ENCODE data around the gene LYZL1. TPM values are rescaled to one million over a fixed set of nuclear protein-coding genes. Genes with fewer than 3 reads are reported as not detected.
"Not testable (repeated sequence)": the region's sequence is repeated elsewhere in the genome, so short reads cannot be mapped to it uniquely, and the experiment has no call there.

Gene LYZL1
- total RNA-seq, 2 donors from 2014 or later = not detected

DNA sequence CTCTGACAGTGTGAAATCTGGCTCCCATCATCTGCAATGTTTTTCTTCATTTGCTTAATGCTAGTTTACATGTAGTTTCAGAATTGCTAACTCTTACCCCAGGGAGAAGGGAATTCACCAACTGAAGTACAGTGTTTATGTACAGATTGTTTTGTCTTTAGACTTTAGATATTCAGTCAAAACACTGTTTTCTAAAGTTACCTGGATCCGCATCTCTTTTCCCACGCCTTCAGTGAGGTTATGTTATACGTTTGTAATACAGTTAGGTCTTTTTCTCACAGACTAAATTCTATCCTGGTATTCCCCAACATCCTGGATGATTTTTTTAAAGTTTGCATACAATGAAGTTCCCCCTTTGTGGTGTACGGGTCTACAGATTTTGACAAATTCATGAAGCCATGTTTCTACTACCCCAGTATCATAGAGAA, 3.2 kb upstream of the LYZL1 start:
- Mint-ChIP-seq H3K27ac (no peak overlapping the region), H3K9me3 (no peaks in the 10 kb centered on the region), H3K36me3 (no peaks in the 10 kb centered on the region)
- DNase-seq (ENCODE audit: low spot score in 2 of 2) = no peak
- no peak for ATAC-seq

DNA sequence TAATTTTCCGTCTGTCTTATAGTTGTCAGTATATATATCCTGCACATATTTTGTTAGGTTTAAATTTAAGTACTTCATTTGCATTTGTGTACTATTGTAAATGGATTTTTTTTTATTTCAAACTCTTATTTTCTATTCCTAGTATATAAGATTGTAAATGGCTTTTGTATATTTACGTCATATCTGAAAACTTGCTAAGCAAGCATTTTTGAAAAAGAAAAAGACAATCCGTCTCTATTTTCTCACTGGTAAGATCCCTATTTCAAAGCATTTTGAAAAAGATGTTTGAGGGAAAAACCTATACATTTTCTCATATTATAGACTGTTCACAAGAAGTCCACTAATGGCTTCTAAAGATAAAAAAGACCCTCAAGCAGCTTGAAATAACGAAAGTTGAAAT, 1.2 kb upstream of the LYZL1 start:
- Mint-ChIP-seq H3K27ac (no peak overlapping the region), H3K36me3 (no peaks in the 10 kb centered on the region), H3K9me3 (no peaks in the 10 kb centered on the region)
- ATAC-seq = no peak
- no peak for DNase-seq (ENCODE audit: low spot score in 2 of 2)

DNA sequence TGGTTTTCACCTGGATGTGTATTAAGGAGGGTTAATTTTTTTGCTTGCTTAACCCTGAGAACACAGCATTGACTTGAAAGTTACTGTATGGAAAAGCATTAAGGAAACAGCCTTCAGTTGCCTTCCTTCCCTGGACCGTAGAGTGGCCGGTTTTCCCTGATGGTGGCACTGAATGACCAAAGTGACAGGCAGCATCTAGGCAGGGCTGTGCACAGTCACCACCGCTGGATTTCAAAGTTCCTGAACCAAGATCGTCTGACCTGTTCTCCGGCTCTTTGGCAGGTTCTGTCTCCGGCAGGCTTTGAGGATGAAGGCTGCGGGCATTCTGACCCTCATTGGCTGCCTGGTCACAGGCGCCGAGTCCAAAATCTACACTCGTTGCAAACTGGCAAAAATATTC, 2.7 kb downstream of the LYZL1 start:
- not testable (repeated sequence) for H3K36me3 Mint-ChIP-seq; H3K27ac Mint-ChIP-seq; DNase-seq (ENCODE audit: low spot score in 2 of 2); ATAC-seq; H3K9me3 Mint-ChIP-seq

DNA sequence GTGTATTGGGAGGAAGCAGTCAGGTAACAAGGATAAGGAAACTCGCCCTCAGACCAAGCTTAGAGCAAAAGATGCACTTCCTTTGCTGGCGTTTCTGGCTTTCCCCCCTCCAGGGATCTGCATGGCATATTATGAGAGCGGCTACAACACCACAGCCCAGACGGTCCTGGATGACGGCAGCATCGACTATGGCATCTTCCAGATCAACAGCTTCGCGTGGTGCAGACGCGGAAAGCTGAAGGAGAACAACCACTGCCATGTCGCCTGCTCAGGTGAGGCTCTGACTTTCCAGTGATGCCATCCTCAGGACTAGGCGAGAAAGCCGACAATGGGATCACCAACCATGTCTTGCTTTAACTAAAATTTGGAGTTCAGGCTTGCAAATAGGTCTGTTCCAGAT, 3.5 kb downstream of the LYZL1 start:
- H3K36me3 Mint-ChIP-seq; ATAC-seq; H3K27ac Mint-ChIP-seq; H3K9me3 Mint-ChIP-seq; DNase-seq (ENCODE audit: low spot score in 2 of 2): not testable (repeated sequence)

DNA sequence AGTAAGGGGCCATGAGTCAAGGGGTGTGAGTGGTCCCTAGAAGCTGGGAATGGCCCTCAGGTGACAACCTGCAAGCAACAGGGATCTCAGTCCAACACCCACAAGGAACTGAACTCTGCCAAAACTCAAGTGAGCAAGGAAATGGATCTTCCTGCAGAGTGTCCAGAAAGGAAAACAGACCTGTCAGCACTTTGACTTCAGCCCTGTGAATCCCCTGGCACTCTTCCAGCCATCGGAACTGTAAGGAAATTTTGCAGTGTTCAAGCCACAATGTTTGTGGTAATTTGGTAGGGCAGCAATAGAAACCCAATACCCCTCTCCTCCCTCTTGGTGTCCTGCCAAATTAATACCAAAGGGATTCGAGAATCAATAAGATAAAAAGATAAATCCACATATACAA, 6.9 kb downstream of the LYZL1 start:
- ATAC-seq = no peak
- Mint-ChIP-seq H3K9me3 (no peaks in the 10 kb centered on the region), H3K27ac (no peak overlapping the region), H3K36me3 (no peaks in the 10 kb centered on the region)
- DNase-seq (ENCODE audit: low spot score in 2 of 2) = no peak

DNA sequence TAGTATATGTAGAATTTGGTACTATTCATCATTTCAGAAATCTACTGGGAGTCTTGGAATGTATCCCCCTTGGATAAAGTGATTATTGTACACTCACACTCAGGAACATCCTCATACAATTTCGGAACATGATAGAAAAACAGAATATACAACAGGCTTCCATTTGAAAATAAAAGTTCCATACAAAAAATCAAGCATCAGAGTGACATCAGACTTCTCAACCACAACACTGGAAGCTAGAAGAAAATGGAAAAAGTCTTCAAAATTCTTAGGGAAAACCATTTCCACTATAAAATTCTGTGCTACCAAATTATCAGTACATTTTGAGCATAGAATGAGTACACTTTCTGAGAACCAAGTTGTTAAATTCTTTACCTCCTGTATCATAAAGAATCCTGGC, 8.8 kb downstream of the LYZL1 start:
- no peak overlapping the region for H3K27ac Mint-ChIP-seq
- DNase-seq (ENCODE audit: low spot score in 2 of 2) = no peak

DNA sequence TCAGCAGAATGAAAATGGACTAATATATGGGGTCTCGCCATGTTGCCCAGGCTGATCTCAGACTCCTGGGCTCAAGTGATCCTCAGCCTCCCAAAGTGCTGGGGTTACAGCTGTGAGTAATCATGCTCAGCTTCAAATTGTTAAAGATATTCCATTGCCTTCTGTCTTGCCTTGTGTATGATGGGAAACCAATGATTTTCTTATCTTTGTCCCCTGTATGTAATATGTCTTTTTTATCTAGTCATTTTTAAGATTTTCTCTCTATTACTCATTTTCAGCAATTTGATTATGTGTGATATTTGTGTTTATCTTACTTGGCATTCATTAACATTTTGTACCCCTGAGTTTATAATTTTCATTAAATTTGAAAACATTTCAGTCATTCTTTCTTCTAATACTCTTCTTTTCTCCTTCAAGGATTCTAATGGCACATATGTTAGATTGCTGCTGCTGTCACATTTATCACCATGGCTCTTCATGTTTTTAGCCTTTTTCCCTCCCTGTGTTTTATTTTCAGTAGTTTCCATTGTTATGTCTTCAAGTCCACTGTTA, 12.6 kb downstream of the LYZL1 start:
- H3K36me3 Mint-ChIP-seq = peaks cover 6 to 11% of the 10 kb centered on the region in 2 donors
- peaks cover 11% of the 10 kb centered on the region in 2 donors for H3K9me3 Mint-ChIP-seq
- no peak overlapping the region for H3K27ac Mint-ChIP-seq
- DNase-seq (ENCODE audit: low spot score in 2 of 2) (no peak), ATAC-seq (no peak)

More for the DNA sequence above, 8.8 kb downstream of the LYZL1 start:
- Mint-ChIP-seq H3K36me3 (peaks cover 6 to 11% of the 10 kb centered on the region in 2 donors), H3K9me3 (peaks cover 11% of the 10 kb centered on the region in 2 donors)
- no peak for ATAC-seq

DNA sequence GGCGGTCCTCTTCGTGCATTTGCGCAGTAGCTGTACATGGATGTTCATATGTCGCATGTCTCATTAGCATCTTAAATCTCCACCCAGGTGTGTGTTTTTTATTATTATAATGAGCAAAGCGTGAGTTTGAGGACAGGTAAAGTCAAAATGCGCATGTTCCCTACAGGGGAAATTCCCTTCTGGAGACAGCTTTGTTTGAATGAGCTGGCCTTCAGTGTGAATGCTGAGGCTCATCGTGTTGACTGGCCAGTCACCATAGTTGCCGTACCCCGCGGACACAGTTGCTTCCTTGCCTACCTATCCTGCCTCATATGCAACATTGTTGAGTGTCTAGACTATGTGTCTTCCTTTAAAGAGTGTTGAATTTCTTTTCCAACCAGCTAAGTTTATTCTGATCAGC, 13.6 kb downstream of the LYZL1 start:
- H3K36me3 Mint-ChIP-seq = peaks cover 6 to 11% of the 10 kb centered on the region in 2 donors
- ATAC-seq = no peak
- no peak for DNase-seq (ENCODE audit: low spot score in 2 of 2)
- H3K27ac Mint-ChIP-seq = no peak overlapping the region
- peaks cover 11% of the 10 kb centered on the region in 2 donors for H3K9me3 Mint-ChIP-seq

DNA sequence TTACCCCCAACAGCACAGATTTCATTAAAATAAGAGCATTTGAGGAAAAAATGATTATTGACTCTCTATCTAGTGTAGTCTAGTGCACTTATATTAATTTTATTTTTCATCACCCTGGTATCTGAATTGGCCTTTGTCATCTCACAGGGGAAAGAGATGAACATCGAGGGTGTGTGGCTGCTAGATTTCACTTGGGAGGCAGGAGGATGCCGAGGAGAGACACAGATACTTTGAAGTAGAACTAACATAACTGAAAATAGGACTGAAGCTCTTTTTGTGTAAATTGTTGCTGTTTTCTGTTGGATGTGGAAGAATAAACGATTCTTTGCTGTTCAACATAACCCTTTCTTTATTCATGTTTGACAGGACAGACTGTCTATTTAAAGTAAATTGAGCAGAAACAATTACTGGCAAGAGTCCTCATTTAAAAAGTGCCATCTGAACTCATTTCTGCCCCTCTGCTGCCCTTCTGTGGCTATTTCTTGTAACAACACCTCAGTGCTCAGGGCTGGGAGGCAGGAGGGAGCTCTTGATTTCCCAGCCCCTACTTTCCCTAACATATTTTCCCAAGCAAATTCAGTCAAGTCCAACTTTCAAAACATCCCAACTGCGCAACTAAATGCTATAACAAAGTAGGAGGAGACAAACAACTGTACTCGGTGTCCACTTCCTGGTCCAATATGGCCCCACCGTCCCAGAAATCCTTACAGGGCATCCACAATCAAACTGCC, 15.6 kb downstream of the LYZL1 start:
- DNase-seq (ENCODE audit: low spot score in 2 of 2) (peak in 1 of 2 donors; percentile 45), ATAC-seq (peak; percentile 47 to 50)
- H3K36me3 Mint-ChIP-seq = peaks cover 6 to 11% of the 10 kb centered on the region in 2 donors
- no peak overlapping the region for H3K27ac Mint-ChIP-seq
- peaks cover 11% of the 10 kb centered on the region in 2 donors for H3K9me3 Mint-ChIP-seq

DNA sequence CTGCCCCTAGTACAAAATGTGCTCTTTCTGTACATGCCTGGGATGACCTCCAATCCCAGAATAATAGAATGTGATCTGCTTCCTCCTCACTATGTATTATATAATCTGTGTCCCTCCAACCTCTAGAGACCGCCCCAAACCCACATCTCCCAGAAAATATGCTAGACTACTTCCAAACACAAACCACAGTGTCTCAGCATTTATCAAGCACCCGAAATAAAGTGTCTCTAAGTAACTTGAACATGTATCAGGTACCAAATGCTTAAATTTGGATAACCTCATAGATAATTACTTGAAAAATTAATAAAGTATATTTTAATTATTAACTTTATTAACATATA, 16.1 kb downstream of the LYZL1 start:
- H3K36me3 Mint-ChIP-seq = peaks cover 6 to 11% of the 10 kb centered on the region in 2 donors
- DNase-seq (ENCODE audit: low spot score in 2 of 2) (no peak), ATAC-seq (no peak)
- H3K9me3 Mint-ChIP-seq = peaks cover 11% of the 10 kb centered on the region in 2 donors
- H3K27ac Mint-ChIP-seq = no peak overlapping the region

DNA sequence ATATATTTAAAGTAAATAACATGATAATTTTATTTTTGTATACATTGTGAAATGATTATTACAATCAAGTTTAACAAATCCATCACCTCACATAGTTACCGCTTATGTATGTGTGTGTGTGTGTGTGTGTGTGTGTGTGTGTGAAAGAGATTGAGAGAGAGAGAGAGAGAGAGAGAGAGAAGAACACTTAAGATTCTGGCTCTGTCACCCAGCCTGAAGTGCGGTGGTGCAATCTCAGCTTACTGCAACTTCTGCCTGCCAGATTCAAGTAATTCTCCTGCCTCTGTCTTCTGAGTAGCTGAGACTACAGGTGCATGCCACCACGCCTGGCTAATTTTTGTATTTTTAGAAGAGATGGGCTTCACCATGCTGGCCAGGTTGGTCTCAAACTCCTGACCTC, 17.8 kb downstream of the LYZL1 start:
- Mint-ChIP-seq H3K9me3 (peaks cover 3% of the 10 kb centered on the region in 2 donors), H3K27ac (no peak overlapping the region), H3K36me3 (peaks cover 0 to 3% of the 10 kb centered on the region in 2 donors)
- no peak for DNase-seq (ENCODE audit: low spot score in 2 of 2)
- ATAC-seq = no peak

DNA sequence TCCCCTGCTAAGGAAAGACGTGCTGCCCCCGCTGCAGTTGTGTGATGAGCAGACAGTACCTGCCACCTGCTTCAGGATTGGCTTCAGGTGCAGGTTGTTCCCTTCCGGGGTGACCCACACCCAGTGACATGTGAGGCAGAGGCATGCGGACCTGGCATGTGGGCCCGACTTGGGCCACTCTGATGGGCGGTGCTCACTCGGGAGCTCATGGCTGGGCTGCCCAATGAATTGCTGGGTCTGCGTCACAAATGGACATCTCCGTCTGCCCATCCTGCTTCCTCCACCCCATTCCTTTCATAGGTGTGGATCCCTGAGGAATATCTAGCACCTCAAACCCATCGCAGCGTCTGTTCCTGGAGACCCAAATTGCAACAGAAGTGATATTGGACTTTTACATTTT, 19.3 kb downstream of the LYZL1 start:
- not testable (repeated sequence) for ATAC-seq; H3K27ac Mint-ChIP-seq; DNase-seq (ENCODE audit: low spot score in 2 of 2)

DNA sequence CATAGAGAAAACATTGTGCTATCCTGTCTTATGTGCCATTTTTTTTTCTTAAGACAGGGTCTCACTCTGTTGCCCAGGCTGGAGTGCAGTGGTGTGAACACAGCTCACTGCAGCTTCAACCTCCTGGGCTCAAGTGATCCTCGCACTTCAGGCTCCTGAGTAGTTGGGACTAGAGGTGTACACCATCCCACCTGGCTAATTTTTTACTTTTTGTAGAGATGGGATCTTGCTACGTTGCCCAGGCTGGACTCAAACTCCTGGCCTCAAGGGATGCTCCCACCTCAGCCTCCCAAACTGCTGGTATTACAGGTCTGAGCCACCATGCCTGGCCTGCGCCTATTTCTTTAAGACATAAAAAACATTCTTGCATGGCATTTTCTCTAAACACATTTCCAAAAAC, 20.6 kb downstream of the LYZL1 start:
- H3K36me3 Mint-ChIP-seq = no peaks in the 10 kb centered on the region
- ATAC-seq (no peak), DNase-seq (ENCODE audit: low spot score in 2 of 2) (no peak)
- H3K27ac Mint-ChIP-seq = no peak overlapping the region
- no peaks in the 10 kb centered on the region for H3K9me3 Mint-ChIP-seq

More for the DNA sequence above, 19.3 kb downstream of the LYZL1 start:
- H3K36me3 Mint-ChIP-seq, H3K9me3 Mint-ChIP-seq: not testable (repeated sequence)

DNA sequence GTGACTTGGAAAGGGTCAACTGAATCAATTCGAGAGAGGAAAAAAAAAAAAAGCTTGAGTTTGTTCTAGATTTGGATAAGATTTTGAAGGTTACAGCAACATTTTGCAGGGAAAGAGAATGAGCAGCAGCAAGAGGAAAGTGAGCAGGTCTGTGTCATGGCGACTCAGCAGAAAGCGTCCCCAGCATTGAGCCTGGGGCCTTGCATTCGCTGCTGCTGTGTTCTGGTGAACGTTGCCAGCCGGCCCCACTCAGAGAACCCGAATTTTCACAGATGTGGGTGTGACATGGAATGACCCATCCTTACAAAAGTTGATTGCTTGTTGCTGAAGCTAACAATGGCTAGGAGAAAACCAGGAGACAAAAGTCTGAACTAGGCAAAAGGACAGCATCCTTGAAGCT, 21.6 kb downstream of the LYZL1 start:
- H3K36me3 Mint-ChIP-seq = not testable (repeated sequence)

DNA sequence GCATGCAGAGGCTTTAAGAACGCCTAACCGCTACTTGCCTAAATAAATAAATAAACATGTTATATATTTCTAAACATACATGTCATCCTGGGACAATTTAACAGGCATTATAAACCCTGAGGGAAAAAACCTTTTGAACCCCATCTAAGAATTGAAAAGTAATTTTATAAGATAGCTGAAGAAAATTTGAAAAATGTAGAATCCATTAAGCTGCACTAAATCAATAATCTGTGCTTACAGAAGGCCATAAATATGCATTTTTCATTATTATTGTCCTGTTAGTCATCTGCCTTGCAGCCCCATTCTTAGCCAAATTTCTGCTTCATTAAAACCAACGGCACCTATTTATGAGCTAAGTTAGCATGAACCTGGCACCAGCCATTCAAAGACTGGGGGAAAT, 24.2 kb downstream of the LYZL1 start:
- DNase-seq (ENCODE audit: low spot score in 2 of 2) (no peak), ATAC-seq (no peak)
- Mint-ChIP-seq H3K9me3 (no peaks in the 10 kb centered on the region), H3K36me3 (no peaks in the 10 kb centered on the region), H3K27ac (no peak overlapping the region)

More for the DNA sequence above, 21.6 kb downstream of the LYZL1 start:
- not testable (repeated sequence) for ATAC-seq; H3K27ac Mint-ChIP-seq; H3K9me3 Mint-ChIP-seq; DNase-seq (ENCODE audit: low spot score in 2 of 2)

DNA sequence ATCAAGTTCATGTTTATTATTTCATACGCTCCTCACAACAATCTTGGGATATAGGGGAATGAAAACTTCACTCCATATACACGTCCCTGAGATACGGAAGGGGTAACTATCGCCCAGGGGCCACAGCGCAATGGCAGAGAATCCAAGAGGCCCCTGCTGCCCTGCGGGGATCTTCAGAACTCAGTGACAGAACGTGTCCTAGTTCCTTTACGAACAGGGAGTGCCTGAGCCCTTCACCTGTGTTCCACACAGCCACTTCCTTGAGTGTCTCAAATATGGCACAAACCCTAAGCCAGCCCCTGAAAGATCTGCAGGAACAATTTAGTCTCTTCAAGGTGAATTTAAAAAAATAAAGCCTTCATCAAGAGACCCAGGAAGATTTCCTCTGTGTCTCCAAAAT, 25.9 kb downstream of the LYZL1 start:
- no peak overlapping the region for H3K27ac Mint-ChIP-seq
- ATAC-seq (no peak), DNase-seq (ENCODE audit: low spot score in 2 of 2) (no peak)
- no peaks in the 10 kb centered on the region for H3K36me3 Mint-ChIP-seq
- H3K9me3 Mint-ChIP-seq = no peaks in the 10 kb centered on the region

DNA sequence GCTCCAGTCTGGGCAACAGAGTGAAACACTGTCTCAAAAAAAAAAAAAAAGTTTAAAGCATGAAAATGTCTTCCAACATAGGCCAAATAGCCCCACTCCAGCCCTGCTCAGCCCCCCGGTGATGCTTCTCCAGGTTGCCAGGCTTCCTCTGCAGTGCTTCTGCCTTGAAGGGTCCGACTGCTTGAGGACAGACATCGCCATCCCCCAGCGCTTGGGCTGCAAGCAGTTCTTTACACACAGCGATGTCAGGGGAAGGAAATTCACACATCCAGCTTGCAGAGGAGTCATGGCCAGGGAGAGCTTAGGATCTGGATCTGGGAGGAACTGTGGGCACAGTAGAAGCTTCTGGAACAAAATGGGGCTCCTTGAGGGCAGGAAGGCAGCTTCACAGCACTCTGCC, 26.9 kb downstream of the LYZL1 start:
- no peaks in the 10 kb centered on the region for H3K9me3 Mint-ChIP-seq
- H3K27ac Mint-ChIP-seq = no peak overlapping the region
- H3K36me3 Mint-ChIP-seq = no peaks in the 10 kb centered on the region
- DNase-seq (ENCODE audit: low spot score in 2 of 2) = no peak
- no peak for ATAC-seq
